ENCODE measurements around the gene KIF2C.

DNA sequence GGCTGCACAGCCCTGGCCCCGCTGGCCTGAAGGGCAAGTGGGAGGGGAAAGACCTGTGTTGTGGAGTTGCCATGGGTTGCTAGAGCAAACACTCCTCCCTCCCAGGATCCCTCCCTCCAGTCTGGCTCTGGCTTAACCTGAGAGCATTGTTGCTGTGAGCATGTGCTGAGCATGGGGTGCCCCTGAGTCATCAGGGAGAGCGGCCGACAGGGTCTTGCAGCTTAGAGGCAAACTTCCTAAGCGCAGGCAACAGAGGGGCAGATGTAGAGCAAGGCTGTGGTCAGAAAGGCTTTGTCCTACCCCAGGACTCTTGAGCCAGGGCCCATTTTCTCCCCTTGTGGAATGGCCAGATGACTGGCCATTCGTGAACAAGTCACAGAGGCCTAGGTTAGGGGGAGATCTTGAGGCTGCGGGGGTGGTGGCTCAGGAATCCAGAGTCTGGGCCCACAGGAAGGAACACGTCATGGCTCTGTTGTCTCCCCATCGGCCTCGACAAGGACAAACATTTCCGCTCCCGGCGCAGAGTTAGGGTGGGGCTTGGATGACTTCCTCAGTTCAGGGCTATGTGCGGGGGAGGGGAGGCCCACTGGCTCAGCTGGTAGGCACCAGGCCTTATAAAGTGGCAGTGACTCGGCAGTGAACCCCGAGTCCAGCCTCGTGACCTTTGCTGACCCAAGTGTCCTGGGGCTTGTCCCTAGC lies 67.9 kb downstream of the KIF2C start:
- TF ChIP-seq ATF3 (IDR thresholded peaks at IDR 0.05) (no peak), CBX3 (IDR thresholded peaks at IDR 0.05; ENCODE audit: low read depth) (no peak), RAD21 (IDR thresholded peaks at IDR 0.05; ENCODE audit: low read depth) (no peak), POLR2AphosphoS5 (IDR thresholded peaks at IDR 0.05; ENCODE audit: low read depth, low read length) (peak; percentile 61; the same call in 1 of the 2 replicates), POLR2A (IDR thresholded peaks at IDR 0.05; ENCODE audit: borderline replicate concordance, extremely low read depth, insufficient read depth, insufficient read length) (peak; percentile 58), YY1 (IDR thresholded peaks at IDR 0.05; ENCODE audit: extremely low read depth, insufficient replicate concordance, low read depth, low read length) (no peak), TCF7L2 (IDR thresholded peaks at IDR 0.05; ENCODE audit: borderline replicate concordance, extremely low read depth, insufficient read depth, insufficient read length) (peak; percentile 62)
- TF ChIP-seq, protein P1, sequence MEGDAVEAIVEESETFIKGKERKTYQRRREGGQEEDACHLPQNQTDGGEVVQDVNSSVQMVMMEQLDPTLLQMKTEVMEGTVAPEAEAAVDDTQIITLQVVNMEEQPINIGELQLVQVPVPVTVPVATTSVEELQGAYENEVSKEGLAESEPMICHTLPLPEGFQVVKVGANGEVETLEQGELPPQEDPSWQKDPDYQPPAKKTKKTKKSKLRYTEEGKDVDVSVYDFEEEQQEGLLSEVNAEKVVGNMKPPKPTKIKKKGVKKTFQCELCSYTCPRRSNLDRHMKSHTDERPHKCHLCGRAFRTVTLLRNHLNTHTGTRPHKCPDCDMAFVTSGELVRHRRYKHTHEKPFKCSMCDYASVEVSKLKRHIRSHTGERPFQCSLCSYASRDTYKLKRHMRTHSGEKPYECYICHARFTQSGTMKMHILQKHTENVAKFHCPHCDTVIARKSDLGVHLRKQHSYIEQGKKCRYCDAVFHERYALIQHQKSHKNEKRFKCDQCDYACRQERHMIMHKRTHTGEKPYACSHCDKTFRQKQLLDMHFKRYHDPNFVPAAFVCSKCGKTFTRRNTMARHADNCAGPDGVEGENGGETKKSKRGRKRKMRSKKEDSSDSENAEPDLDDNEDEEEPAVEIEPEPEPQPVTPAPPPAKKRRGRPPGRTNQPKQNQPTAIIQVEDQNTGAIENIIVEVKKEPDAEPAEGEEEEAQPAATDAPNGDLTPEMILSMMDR (IDR thresholded peaks at IDR 0.05 in 2 of 3, conservative IDR thresholded peaks at IDR 0.05 in 1 of 3; ENCODE audit: borderline replicate concordance in 1 of 3, insufficient read depth in 1 of 3, low read depth in 2 of 3, low read length in 2 of 3): no peak
